NCI-H82 (cell line): ENCODE data around the gene ERC1.
A peak's percentile ranks its signal among the peaks of the same experiment; 100 is the strongest.
"Not testable (repeated sequence)": the region's sequence is repeated elsewhere in the genome, so short reads cannot be mapped to it uniquely, and the experiment has no call there.

Experiments
- DNase-seq: peaks from one replicate; lab custom pipeline; 2025; lab: John Stamatoyannopoulos, UW

The ERC1 gene

GRCh38 chr12:1289371-1290155, 298.5 kb downstream of the ERC1 start:
- no peak for DNase-seq

DNA sequence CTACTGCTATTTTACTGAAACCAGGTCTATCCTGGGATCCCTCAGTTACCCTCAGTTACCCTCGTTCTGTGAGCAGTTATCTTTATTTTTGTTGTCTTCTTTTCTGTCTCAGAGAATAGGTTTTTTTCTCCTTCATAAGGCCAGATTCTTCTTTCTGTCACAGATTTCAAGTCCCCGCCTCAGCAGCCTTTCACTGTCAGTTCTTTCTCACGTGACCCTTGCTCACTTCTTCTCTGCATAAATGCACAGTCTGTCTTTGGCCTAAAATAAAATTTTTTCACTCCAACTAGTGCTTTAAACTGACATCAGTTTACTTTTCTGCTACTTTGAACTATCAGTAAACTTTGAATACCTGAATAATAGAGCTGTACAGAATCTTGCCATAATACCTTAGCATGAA, 299.7 kb downstream of the ERC1 start:
- DNase-seq, result no peak

DNA sequence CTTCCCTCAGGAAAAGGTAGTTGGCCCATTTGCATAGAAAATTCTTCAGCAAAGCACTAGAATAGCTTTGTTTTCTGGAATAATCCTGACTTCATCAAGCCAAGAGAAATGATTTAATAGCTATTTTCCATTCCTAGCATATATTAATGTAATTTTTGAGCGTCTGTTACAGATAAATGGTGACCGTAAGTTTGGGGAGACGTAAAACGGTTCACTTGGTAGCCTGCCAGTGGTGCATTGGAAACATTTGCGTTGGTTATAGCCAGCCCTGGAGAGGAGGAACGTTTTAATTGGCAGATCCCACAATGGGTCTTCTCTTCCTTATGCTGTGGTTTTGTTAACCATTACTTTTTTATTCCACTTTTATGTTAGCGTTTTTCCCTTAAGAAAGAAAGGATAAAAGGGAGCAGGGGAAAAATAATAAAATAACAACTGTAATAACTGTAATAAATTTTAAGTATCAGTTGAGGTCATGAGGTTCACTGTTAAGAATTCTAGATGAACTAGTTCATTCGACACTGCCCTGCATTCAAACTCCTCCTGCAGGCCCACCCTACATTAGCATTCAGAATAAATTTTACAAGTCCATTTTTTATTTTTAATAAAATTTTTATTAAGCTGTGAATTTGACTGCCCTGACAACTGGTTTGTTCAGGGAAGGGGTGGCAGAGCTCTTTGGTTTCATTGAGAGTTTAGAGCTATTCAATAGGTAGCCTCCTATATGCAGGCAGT, 300.7 kb downstream of the ERC1 start:
- DNase-seq, result no peak

- DNase-seq, result no peak
Measured at GRCh38 chr12:1293901-1294300, 302.9 kb downstream of the ERC1 start.

DNA sequence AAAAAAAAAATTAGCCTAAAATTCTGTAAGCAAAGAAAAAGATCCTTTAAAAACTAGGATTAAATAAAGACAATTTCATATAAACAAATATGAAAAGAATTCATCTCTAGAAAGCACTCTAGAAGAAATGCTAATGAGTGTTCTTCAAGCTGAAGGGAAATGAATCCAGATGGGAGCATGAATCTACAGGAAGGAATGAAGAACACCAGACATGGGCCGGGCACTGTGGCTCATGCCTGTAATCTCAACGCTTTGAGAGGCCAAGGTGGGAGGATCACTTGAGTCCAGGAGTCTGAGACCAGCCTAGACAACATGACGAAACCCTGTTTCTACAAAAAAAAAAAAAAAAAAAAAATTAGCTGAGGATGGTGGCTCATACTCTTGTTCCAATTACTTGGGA, 306.2 kb downstream of the ERC1 start:
- DNase-seq, result no peak

DNA sequence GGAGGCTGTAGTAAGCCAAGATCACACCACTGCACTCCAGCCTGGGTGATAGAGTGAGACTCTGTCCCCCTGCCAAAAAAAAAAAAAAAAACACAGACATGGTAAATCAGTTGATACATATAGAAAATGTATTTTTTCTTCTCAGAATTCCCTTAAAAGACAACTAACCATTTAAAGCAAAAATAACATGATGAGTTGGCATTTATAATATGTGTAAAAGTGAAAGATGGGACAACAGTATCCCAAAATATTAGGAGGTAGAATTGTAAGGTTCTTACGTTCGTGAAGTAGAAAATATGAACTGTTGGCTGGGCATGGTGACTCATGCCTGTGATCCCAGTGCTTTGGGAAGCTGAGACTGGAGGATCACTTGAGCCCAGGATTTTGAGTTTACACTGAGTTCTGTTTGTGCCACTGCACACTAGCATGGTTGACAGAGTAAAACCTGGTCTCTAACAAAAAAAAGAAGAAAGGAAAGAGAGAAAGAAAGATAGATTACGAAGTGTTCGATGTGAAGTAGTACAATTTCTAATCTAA, 306.7 kb downstream of the ERC1 start:
- no peak for DNase-seq

- DNase-seq, result no peak
Measured at GRCh38 chr12:1300460-1300859, 309.4 kb downstream of the ERC1 start.

DNA sequence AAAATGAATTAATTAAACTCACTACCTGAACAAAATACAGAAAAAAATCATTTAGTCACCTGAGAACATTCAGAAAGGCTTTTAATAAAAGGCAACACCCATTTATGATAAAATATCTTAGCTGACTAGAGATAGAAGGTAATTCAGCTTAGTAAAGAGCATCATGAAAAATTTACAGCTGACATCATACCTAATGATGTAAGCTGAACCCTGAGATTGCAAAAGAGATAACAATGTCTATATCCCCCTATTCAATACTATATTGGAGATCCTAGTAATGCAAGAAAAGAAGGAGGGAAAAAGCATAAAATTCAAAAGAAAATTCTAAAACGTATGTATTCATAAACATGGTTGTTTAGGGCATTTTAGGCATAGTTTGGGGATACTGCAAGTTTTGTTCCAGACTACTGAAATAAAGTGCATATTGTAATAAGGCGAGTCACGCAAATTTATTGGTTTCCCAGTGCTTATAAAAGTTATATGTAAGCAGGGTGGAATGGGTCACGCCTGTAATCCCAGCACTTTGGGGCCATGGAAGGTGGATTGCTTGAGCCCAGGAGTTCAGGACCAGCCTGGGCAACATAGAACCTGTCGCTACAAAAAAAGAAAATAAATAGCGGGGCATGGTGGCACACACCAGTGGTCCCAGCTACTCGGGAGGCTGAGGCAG, 311.3 kb downstream of the ERC1 start:
- no peak for DNase-seq

- no peak for DNase-seq
Measured at GRCh38 chr12:1305063-1305434, 314.0 kb downstream of the ERC1 start.

- peak; percentile 53 for DNase-seq
Measured at GRCh38 chr12:1305791-1306500, 314.9 kb downstream of the ERC1 start.

DNA sequence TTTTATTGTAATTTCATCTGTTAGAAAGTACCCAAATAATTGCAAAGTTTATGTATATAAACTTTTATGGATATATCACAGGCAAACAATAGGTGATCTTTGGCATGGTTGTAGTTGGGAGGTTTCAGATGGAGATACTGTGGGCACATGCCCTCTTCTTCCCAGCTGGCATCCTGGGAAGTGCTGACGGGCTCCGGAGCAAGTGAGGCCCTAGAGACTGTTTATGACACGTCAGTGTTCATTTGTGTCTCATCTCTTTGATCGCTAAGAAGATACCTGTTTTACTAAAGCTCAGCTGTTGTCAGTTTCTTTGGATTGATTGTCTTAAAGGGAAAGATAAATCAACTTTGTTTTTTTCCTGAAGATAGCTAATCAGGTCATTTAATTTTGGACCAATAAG, 315.8 kb downstream of the ERC1 start:
- DNase-seq, result no peak

- no peak for DNase-seq
Measured at GRCh38 chr12:1307796-1308195, 316.8 kb downstream of the ERC1 start.

GRCh38 chr12:1309613-1310012, 318.6 kb downstream of the ERC1 start:
- DNase-seq, result no peak

- no peak for DNase-seq
Measured at GRCh38 chr12:1310653-1311052, 319.6 kb downstream of the ERC1 start.

- DNase-seq, result no peak
Measured at GRCh38 chr12:1311145-1311544, 320.1 kb downstream of the ERC1 start.

- no peak for DNase-seq
Measured at GRCh38 chr12:1313906-1314305, 322.9 kb downstream of the ERC1 start.

DNA sequence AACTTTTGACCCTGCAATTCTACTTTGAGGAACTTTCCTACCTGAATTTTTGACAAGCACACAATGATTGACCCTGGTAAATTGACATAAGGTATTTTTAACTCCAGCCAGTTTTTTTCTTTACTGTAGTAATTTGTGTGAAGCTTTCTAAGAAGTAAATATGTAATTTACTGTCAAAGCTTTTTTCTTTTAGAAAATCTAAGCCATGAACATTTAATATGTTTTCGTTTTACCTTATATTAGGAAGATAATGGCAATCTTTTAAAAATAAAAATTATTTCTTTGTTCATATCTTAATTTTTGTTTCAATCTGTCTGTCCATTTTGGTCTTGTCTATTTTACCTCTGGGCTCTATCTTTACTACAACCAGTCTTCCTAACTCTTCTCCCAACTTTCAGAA, 323.5 kb downstream of the ERC1 start:
- no peak for DNase-seq

GRCh38 chr12:1316991-1317390, 326.0 kb downstream of the ERC1 start:
- DNase-seq, result not testable (repeated sequence)

DNA sequence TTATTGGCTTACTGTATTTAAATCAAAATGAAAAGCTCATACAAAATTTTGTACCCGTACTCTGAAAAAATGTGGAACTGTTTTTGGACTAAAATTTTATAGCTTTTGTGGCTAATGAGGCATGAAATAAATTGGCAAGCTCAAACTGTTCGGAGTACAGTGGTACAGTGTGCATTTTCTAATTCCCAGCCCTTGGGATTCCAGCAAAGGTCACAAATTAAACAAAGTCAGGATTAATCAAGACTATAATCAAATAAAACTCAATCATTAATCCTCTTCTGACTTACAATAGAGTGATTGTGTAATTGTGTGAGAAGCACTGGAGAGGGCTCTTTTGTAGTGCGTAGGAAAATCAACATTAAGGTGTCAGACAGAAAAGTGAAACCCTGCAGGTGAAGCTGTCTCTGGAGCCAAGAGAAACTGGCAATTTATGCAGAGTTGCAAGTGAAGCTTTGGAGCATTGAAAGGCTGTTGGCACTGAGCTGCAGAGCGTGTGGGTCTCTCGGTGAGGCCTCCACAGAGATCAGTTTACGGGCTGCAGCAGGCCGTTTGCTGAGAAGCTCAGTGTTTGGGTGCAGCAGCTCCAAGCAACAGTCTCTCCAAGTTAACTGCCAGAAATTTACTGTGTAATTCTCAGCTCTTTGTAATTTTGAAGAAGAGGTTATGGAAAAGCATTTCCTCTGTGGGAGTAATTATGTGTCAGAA, 327.5 kb downstream of the ERC1 start:
- DNase-seq, result peak; percentile 33

DNA sequence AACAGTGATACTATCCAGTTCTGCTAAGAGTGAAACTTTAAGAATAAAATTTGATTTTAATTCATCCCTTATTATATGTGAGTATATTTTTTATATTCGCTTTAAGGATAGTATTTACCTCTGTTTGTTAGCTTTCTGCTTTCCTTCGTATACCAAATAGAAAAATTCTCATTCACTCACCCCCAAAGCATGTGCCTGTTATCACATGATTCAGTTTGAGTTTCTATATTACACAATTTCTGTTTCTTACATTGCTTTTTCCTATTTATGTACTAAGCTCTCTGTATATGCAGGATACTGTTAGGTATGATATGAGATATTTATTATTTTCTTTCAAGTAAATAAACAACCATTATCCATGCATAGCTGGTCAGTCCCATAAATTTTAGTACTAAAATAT, 328.2 kb downstream of the ERC1 start:
- no peak for DNase-seq

GRCh38 chr12:1320021-1320420, 329.0 kb downstream of the ERC1 start:
- DNase-seq, result no peak

- no peak for DNase-seq
Measured at GRCh38 chr12:1322821-1323220, 331.8 kb downstream of the ERC1 start.
